HepG2 (cell line): ENCODE measurements around the gene MEGF6. TPM values are rescaled to one million over a fixed set of nuclear protein-coding genes. Genes with fewer than 3 reads are reported as not detected.

ENCODE experiments used
- ATF7-NPFF ChIP-seq: sonication (generic); formaldehyde crosslinking; IDR thresholded peaks from 2 replicates; pipeline ENCODE4 v1.8.1; 2023; ENCODE audit warnings: mild to moderate bottlenecking, low read depth, missing genetic modification reagents, moderate library complexity
- EED ChIP-seq: sonication (generic); formaldehyde crosslinking; IDR thresholded peaks from 2 replicates; pipeline ENCODE4 v1.5.0; 2020; ENCODE audit warnings: mild to moderate bottlenecking, missing genetic modification reagents
- FOXA1 ChIP-seq, 2 experiments: fragments of 450-650 bp in 1 of 2; sonication (generic) in 1 of 2; formaldehyde crosslinking in 1 of 2; IDR thresholded peaks; 2 replicates each; pipeline versions ENCODE4 v1.4.0 to v1.6.1; 2016 to 2020; ENCODE audit warnings: missing genetic modification reagents in 1 of 2
- HDAC1 ChIP-seq: sonication (generic); formaldehyde crosslinking; IDR thresholded peaks from 2 replicates; pipeline ENCODE4 v1.5.1; 2020; ENCODE audit warnings: mild to moderate bottlenecking, missing genetic modification reagents
- IKZF4 ChIP-seq: sonication (generic); formaldehyde crosslinking; IDR thresholded peaks from 2 replicates; pipeline ENCODE4 v1.5.1; 2020; ENCODE audit warnings: borderline replicate concordance, mild to moderate bottlenecking, low read depth, missing genetic modification reagents; ENCODE audit errors: not compliant biosample characterization
- IRX3 ChIP-seq: sonication (generic); formaldehyde crosslinking; IDR thresholded peaks from 2 replicates; pipeline ENCODE4 v1.8.1; 2023; ENCODE audit warnings: mild to moderate bottlenecking, low read depth, missing genetic modification reagents, borderline replicate concordance
- MEIS1 ChIP-seq: sonication (generic); formaldehyde crosslinking; IDR thresholded peaks from 2 replicates; pipeline ENCODE4 v1.9.0; 2021; ENCODE audit warnings: mild to moderate bottlenecking, missing genetic modification reagents, moderate library complexity, borderline replicate concordance
- MXI1 ChIP-seq: IDR thresholded peaks from 3 replicates; pipeline ENCODE4 v1.6.1; 2012; ENCODE audit warnings: low read depth, low read length, inconsistent platforms, borderline replicate concordance
- RAD21 ChIP-seq: fragments of 450-650 bp; formaldehyde crosslinking; IDR thresholded peaks from 2 replicates; pipeline ENCODE4 v1.5.0; 2020; ENCODE audit warnings: mild to moderate bottlenecking
- TERF1 ChIP-seq: sonication (generic); formaldehyde crosslinking; IDR thresholded peaks from 2 replicates; pipeline ENCODE4 v1.8.0; 2022; ENCODE audit warnings: mild to moderate bottlenecking, missing genetic modification reagents, moderate library complexity
- THYN1 ChIP-seq: sonication (generic); formaldehyde crosslinking; IDR thresholded peaks from 2 replicates; pipeline ENCODE4 v1.8.1; 2023; ENCODE audit warnings: low read depth, mild to moderate bottlenecking, moderate library complexity, missing genetic modification reagents, borderline replicate concordance
- ZFX ChIP-seq: sonication (generic); formaldehyde crosslinking; IDR thresholded peaks from 2 replicates; pipeline ENCODE4 v1.4.0; 2020; ENCODE audit warnings: mild to moderate bottlenecking, low read depth, missing genetic modification reagents, moderate library complexity
- ZHX2 ChIP-seq, 2 experiments: sonication (generic) in 1 of 2; formaldehyde crosslinking in 1 of 2; IDR thresholded peaks; 2 replicates each; pipeline versions ENCODE4 v1.6.1 to v1.9.0; 2014 to 2022; ENCODE audit warnings: antibody characterized with exemption in 1 of 2, borderline replicate concordance in 1 of 2, inconsistent platforms in 1 of 2, low read depth in 1 of 2, missing genetic modification reagents in 1 of 2
- ZNF788 ChIP-seq: sonication (generic); formaldehyde crosslinking; IDR thresholded peaks from 2 replicates; pipeline ENCODE4 v1.5.0; 2020; ENCODE audit warnings: mild to moderate bottlenecking, missing genetic modification reagents, borderline replicate concordance
- ZNF83 ChIP-seq: sonication (generic); formaldehyde crosslinking; IDR thresholded peaks from 2 replicates; pipeline ENCODE4 v1.4.0; 2020; ENCODE audit warnings: missing genetic modification reagents, mild to moderate bottlenecking, borderline replicate concordance
- polyA plus RNA-seq, 8 experiments: library from polyadenylated mRNA; depleted of rRNA in 3 of 8; stranded (reverse) in 7 of 8; unstranded in 1 of 8; fragments of >200 nt; fragmentation: Illumina TruSeq in 4 of 8; extraction: Trizol in 4 of 8; gene quantifications; 2 replicates each; pipeline versions ENCODE4 v1.2.1 to v1.2.3, GENCODE V29; 2011 to 2016; ENCODE audit warnings: low read depth in 4 of 8, missing spikeins in 1 of 8, mixed read lengths in 1 of 8; ENCODE audit not compliant: insufficient read depth in 1 of 8
- total RNA-seq, 5 experiments: library from RNA; depleted of rRNA; stranded (reverse); fragments of >200 nt; fragmentation: Illumina TruSeq; extraction: Trizol; gene quantifications; 2 replicates each; pipeline ENCODE4 v1.2.3, GENCODE V29; 2016; ENCODE audit warnings: low read depth in 1 of 5
- TF ChIP-seq, protein P1 (sequence below): sonication (generic); formaldehyde crosslinking; IDR thresholded peaks from 2 replicates; pipeline ENCODE4 v1.8.1; 2022; ENCODE audit warnings: low read depth, mild to moderate bottlenecking, missing genetic modification reagents

MEGF6 gene
- total and polyA plus RNA-seq, 2 of the 13 experiments (the other 11 are each of a cell fraction or from before 2014, with no cell fraction given) = 1.9 TPM

GRCh38 chr1:3459051-3459908 is 152.0 kb downstream of the MEGF6 start (continued):
- TF ChIP-seq, protein P1, sequence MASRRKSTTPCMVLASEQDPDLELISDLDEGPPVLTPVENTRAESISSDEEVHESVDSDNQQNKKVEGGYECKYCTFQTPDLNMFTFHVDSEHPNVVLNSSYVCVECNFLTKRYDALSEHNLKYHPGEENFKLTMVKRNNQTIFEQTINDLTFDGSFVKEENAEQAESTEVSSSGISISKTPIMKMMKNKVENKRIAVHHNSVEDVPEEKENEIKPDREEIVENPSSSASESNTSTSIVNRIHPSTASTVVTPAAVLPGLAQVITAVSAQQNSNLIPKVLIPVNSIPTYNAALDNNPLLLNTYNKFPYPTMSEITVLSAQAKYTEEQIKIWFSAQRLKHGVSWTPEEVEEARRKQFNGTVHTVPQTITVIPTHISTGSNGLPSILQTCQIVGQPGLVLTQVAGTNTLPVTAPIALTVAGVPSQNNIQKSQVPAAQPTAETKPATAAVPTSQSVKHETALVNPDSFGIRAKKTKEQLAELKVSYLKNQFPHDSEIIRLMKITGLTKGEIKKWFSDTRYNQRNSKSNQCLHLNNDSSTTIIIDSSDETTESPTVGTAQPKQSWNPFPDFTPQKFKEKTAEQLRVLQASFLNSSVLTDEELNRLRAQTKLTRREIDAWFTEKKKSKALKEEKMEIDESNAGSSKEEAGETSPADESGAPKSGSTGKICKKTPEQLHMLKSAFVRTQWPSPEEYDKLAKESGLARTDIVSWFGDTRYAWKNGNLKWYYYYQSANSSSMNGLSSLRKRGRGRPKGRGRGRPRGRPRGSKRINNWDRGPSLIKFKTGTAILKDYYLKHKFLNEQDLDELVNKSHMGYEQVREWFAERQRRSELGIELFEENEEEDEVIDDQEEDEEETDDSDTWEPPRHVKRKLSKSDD (CRISPR knock-in tag) = no peak
- TF ChIP-seq RAD21 (CRISPR knock-in tag) (no peak), ZHX2 (IDR thresholded peaks at IDR 0.05; ENCODE audit: low read depth) (no peak), ZHX2 (CRISPR knock-in tag; IDR thresholded peaks at IDR 0.05; ENCODE audit: borderline replicate concordance) (no peak), IKZF4 (no peak), TERF1 (CRISPR knock-in tag) (no peak), ZFX (CRISPR knock-in tag) (peak; percentile 70), HDAC1 (no peak), MEIS1 (0 out of 2 replicates have a peak, but pooled peaks have one; percentile 3), FOXA1 (IDR thresholded peaks at IDR 0.05) (no peak), FOXA1 (CRISPR knock-in tag; IDR thresholded peaks at IDR 0.05) (0 out of 2 replicates have a peak, but pooled peaks have one; percentile 4), EED (CRISPR knock-in tag) (no peak), ZNF83 (CRISPR knock-in tag) (0 out of 2 replicates have a peak, but pooled peaks have one; percentile 19), THYN1 (CRISPR knock-in tag) (peak; percentile 67; the same call in 1 of the 2 replicates), IRX3 (CRISPR knock-in tag) (0 out of 2 replicates have a peak, but pooled peaks have one; percentile 24), ATF7-NPFF (CRISPR knock-in tag) (0 out of 2 replicates have a peak, but pooled peaks have one; percentile 9), ZNF788 (CRISPR knock-in tag) (0 out of 2 replicates have a peak, but pooled peaks have one; percentile 26), MXI1 (no peak)
